Jurkat, Clone E6-1 (cell line): ENCODE measurements around the gene NEK1.

Source experiments
- DNase-seq: peaks from one replicate; pipeline ENCODE4 v3.0.0-alpha.2; 2011; ENCODE audit warnings: low read depth, low spot score
- H3K4me3 ChIP-seq: 2 replicates; pipeline ENCODE4 v1.5.1; 2011; ENCODE audit warnings: mild to moderate bottlenecking, low read length, control low read depth, moderate library complexity

Gene NEK1

GRCh38 chr4:169399976-169400767, 212.2 kb downstream of the NEK1 start:
- DNase-seq, result no peak
- H3K4me3 ChIP-seq, result no peak overlapping the region

GRCh38 chr4:169398316-169398715, 214.1 kb downstream of the NEK1 start:
- H3K4me3 ChIP-seq, result no peak overlapping the region
- no peak for DNase-seq

- no peak for DNase-seq
- no peak overlapping the region for H3K4me3 ChIP-seq
Observed at GRCh38 chr4:169397762-169398161, 214.6 kb downstream of the NEK1 start.

- DNase-seq, result no peak
- no peak overlapping the region for H3K4me3 ChIP-seq
Observed at GRCh38 chr4:169385376-169385775, 227.0 kb downstream of the NEK1 start.

- H3K4me3 ChIP-seq, result no peak overlapping the region
- DNase-seq, result no peak
Observed at GRCh38 chr4:169384779-169385178, 227.6 kb downstream of the NEK1 start.

GRCh38 chr4:169383724-169384123, 228.7 kb downstream of the NEK1 start:
- no peak overlapping the region for H3K4me3 ChIP-seq
- DNase-seq, result no peak

- H3K4me3 ChIP-seq, result no peak overlapping the region
- no peak for DNase-seq
Observed at GRCh38 chr4:169379688-169380087, 232.7 kb downstream of the NEK1 start.

- H3K4me3 ChIP-seq, result no peak overlapping the region
- DNase-seq, result no peak
Observed at GRCh38 chr4:169377367-169377766, 235.0 kb downstream of the NEK1 start.

- no peak for DNase-seq
Observed at GRCh38 chr4:169376421-169376820, 236.0 kb downstream of the NEK1 start.

GRCh38 chr4:169372791-169373190, 239.6 kb downstream of the NEK1 start:
- no peak overlapping the region for H3K4me3 ChIP-seq
- no peak for DNase-seq

More at GRCh38 chr4:169376421-169376820, 236.0 kb downstream of the NEK1 start:
- H3K4me3 ChIP-seq, result no peak overlapping the region

- DNase-seq, result no peak
- H3K4me3 ChIP-seq, result no peak overlapping the region
Observed at GRCh38 chr4:169369634-169370033, 242.7 kb downstream of the NEK1 start.

- H3K4me3 ChIP-seq, result no peak overlapping the region
- no peak for DNase-seq
Observed at GRCh38 chr4:169367826-169368225, 244.6 kb downstream of the NEK1 start.

- no peak overlapping the region for H3K4me3 ChIP-seq
- no peak for DNase-seq
Observed at GRCh38 chr4:169366821-169367220, 245.6 kb downstream of the NEK1 start.

- no peak for DNase-seq
- H3K4me3 ChIP-seq, result no peak overlapping the region
Observed at GRCh38 chr4:169362607-169363006, 249.8 kb downstream of the NEK1 start.

GRCh38 chr4:169361756-169362155, 250.6 kb downstream of the NEK1 start:
- no peak overlapping the region for H3K4me3 ChIP-seq
- no peak for DNase-seq

GRCh38 chr4:169359961-169360360, 252.4 kb downstream of the NEK1 start:
- no peak overlapping the region for H3K4me3 ChIP-seq
- DNase-seq, result no peak

- H3K4me3 ChIP-seq, result no peak overlapping the region
Observed at GRCh38 chr4:169352360-169352759, 260.0 kb downstream of the NEK1 start.

GRCh38 chr4:169351872-169352271, 260.5 kb downstream of the NEK1 start:
- H3K4me3 ChIP-seq, result no peak overlapping the region
- DNase-seq, result no peak

More at GRCh38 chr4:169352360-169352759, 260.0 kb downstream of the NEK1 start:
- DNase-seq, result no peak

GRCh38 chr4:169348541-169348940, 263.8 kb downstream of the NEK1 start:
- no peak overlapping the region for H3K4me3 ChIP-seq
- DNase-seq, result no peak

- no peak overlapping the region for H3K4me3 ChIP-seq
- no peak for DNase-seq
Observed at GRCh38 chr4:169346840-169347239, 265.5 kb downstream of the NEK1 start.

GRCh38 chr4:169345316-169345721, 267.1 kb downstream of the NEK1 start:
- no peak overlapping the region for H3K4me3 ChIP-seq
- no peak for DNase-seq
